Uterus (tissue), 4 donors: ENCODE results near the gene RALGPS1. TPM values are rescaled to one million over a fixed set of nuclear protein-coding genes. Genes with fewer than 3 reads are reported as not detected.
A peak's percentile ranks its signal among the peaks of the same experiment; 100 is the strongest.

Experiments used
- DNase-seq, 2 donors: peaks; one replicate each; pipeline ENCODE4 v3.0.0-alpha.2; 2019 to 2020
- H3K27ac ChIP-seq, 2 donors: fragments of 200-600 bp; sonication (generic); 1 replicate in 1 of 2; 2 replicates in 1 of 2; pipeline ENCODE4 v1.5.1; 2016 to 2018
- H3K27me3 ChIP-seq, 2 donors: fragments of 200-600 bp; sonication (generic); one replicate each; pipeline ENCODE4 v1.5.1; 2018 to 2019; ENCODE audit warnings: control low read depth in 1 of 2
- H3K36me3 ChIP-seq, 2 donors: fragments of 200-600 bp; sonication (generic); one replicate each; pipeline ENCODE4 v1.5.1; 2019; ENCODE audit warnings: control low read depth in 1 of 2
- H3K4me1 ChIP-seq, 2 donors: fragments of 200-600 bp; sonication (generic); one replicate each; pipeline ENCODE4 v1.5.1; 2018 to 2019; ENCODE audit warnings: control low read depth in 1 of 2
- H3K4me3 ChIP-seq, 2 donors: fragments of 200-600 bp; sonication (generic); 1 replicate in 1 of 2; 2 replicates in 1 of 2; pipeline ENCODE4 v1.5.1; 2018 to 2019; ENCODE audit warnings: mild to moderate bottlenecking in 1 of 2
- H3K9me3 ChIP-seq, 2 donors: fragments of 200-600 bp; sonication (generic); one replicate each; pipeline ENCODE4 v1.5.1; 2019; ENCODE audit warnings: control low read depth in 1 of 2
- POLR2A ChIP-seq, 2 donors: fragments of 450-650 bp; IDR thresholded peaks; one replicate each; pipeline ENCODE4 v1.6.1; 2016; ENCODE audit warnings: antibody characterized with exemption in 2 of 2, mild to moderate bottlenecking in 1 of 2, moderate library complexity in 1 of 2
- intact Hi-C: fragments of 100-400 bp; cut with DNase I; formaldehyde crosslinking; loops from one replicate; pipeline ENCODE4 v1.15.1; 2023; ENCODE audit warnings: low total_unique reads
- total RNA-seq, 4 donors: library from RNA; depleted of rRNA in 3 of 4; stranded (reverse); fragments of >200 nt in 3 of 4; gene quantifications; one replicate each; pipeline versions ENCODE4 v1.1.0 to v1.2.4, GENCODE V29; 2014 to 2023
- TF ChIP-seq, protein P1 (sequence below), 4 experiments: fragments of 200-600 bp in 2 of 4; fragments of 450-650 bp in 2 of 4; sonication (generic) in 2 of 4; IDR thresholded peaks; one replicate each; pipeline ENCODE4 v1.5.1; 2016 to 2019; ENCODE audit warnings: antibody characterized with exemption in 4 of 4, mild to moderate bottlenecking in 2 of 4, moderate library complexity in 1 of 4
- donor health status: DM: yes; HTN: yes; CAD: no.

RALGPS1 gene
- total RNA-seq, 4 donors from 2014 or later, result 8.5 to 16.7 (median 14.5) TPM

DNA sequence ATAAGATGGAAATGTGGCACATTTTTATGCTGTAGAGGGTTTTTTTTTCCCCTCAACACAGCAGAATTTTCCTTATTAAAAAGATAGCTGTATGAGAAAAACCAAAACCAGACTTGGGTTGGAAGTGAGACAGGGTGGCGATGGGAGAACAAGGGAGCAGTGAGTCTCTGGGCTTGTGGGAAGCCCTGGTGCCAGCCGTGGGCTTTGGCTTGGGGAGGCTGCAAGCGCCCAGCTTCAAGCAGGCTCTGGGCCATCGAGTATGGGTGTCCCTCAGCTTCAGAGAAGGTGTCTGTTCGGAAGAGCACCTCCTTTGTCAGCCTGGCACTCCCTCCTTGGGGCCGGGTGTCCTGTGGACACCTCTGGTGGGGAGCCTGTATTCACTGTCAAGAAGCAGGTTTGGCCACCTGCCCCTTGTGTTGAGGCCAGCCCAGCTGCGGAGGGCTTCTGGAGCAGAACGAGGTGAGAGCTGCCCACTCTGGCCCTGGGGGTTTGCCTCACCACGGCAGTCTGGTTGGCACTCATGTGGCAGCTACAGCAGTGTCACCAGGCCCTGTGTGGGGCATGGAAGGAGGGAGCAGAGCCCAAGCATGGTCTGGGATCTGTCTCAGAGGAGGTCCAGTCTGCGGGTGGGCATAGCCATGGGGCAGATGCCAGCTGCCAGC, 245.5 kb downstream of the RALGPS1 start:
- intact Hi-C loops, result no loop called here
- Histone ChIP-seq H3K4me1 (no peaks in the 10 kb centered on the region), H3K27me3 (no peaks in the 10 kb centered on the region), H3K36me3 (no peaks in the 10 kb centered on the region), H3K27ac (peak overlapping the region; percentile 29 to 53), H3K4me3 (no peak overlapping the region), H3K9me3 (no peaks in the 10 kb centered on the region)
- DNase-seq, result peak in 1 of 2 donors; percentile 20
- TF ChIP-seq, protein P1, sequence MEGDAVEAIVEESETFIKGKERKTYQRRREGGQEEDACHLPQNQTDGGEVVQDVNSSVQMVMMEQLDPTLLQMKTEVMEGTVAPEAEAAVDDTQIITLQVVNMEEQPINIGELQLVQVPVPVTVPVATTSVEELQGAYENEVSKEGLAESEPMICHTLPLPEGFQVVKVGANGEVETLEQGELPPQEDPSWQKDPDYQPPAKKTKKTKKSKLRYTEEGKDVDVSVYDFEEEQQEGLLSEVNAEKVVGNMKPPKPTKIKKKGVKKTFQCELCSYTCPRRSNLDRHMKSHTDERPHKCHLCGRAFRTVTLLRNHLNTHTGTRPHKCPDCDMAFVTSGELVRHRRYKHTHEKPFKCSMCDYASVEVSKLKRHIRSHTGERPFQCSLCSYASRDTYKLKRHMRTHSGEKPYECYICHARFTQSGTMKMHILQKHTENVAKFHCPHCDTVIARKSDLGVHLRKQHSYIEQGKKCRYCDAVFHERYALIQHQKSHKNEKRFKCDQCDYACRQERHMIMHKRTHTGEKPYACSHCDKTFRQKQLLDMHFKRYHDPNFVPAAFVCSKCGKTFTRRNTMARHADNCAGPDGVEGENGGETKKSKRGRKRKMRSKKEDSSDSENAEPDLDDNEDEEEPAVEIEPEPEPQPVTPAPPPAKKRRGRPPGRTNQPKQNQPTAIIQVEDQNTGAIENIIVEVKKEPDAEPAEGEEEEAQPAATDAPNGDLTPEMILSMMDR (IDR thresholded peaks at IDR 0.05), result no peak
- TF ChIP-seq POLR2A (IDR thresholded peaks at IDR 0.05), result no peak

DNA sequence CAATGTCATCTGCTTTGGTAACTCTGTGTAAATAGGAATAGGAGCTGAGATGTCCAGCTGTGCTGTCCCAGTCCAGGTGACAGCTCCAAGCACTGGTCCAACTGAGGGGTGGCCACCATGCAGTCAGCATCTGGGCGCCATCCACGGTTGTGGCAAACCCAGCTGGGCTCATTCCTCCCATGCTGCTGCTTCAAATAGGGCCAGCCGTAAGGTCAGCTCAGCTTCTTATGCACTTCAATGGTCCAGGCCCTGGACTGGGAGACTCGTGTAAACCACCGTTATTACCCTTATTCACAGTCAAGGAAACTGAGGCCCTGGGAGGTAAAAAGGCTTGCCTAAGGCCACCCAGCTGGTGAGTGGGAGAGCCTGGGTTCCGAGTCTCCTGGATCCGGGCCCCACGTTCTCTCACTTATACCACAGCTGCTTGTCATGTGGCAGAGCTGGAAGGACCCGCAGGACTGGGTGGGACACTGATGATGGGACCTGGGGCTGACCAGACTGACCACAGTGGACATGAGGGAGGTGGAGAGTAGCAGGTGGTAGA, 246.6 kb downstream of the RALGPS1 start:
- peak in 1 of 2 donors; percentile 13 for DNase-seq
- Histone ChIP-seq H3K4me1 (no peaks in the 10 kb centered on the region), H3K9me3 (no peaks in the 10 kb centered on the region)

DNA sequence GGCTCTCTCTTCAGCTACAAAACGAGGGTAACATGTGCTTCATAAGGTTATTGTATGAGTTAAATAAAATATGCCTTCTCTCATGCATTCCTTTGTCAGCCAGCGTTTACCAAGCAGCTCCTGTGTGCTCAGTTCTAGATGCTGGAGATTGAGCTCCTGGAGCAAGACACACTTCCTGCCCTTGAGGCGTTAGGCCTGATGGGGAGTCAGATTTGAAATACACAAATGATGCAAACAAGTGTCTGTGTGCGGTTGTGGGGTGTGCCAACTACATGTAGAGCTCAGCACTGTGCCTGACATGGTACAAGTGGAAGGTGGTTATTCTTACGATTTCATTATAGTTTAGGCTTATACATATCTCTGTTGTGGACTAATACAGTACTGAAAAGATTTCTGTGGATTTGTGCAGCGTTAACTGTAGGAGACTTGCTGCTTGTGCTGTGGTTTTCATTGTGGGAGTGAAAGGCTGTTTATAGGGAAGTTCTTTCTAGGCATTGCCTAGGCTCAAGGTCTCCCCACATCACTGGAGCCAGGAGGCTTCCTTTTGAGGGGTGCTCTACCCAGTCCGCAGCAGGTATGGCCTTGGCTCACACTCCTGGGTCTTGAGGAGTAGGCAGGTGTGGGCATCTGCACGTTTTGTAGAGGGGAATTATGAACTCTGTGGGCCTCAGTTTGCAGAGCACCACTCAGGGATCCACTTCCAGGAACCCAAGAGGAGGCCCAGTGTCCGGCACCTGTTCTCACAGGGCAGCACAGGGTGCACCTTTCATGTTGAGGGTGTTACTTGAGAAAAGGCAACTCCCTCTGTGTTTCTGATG, 247.7 kb downstream of the RALGPS1 start:
- TF ChIP-seq, protein P1 (IDR thresholded peaks at IDR 0.05), result no peak
- no peak for TF ChIP-seq POLR2A (IDR thresholded peaks at IDR 0.05)
- H3K9me3 ChIP-seq, result no peaks in the 10 kb centered on the region
- no peaks in the 10 kb centered on the region for H3K27me3 ChIP-seq
- intact Hi-C loops, result no loop called here
- no peaks in the 10 kb centered on the region for H3K36me3 ChIP-seq
- peak in 1 of 2 donors; percentile 12 for DNase-seq
- no peak overlapping the region for H3K4me3 ChIP-seq
- no peak overlapping the region for H3K27ac ChIP-seq
- no peaks in the 10 kb centered on the region for H3K4me1 ChIP-seq

More for the DNA sequence above, 246.6 kb downstream of the RALGPS1 start:
- TF ChIP-seq POLR2A (IDR thresholded peaks at IDR 0.05), result no peak
- TF ChIP-seq, protein P1 (IDR thresholded peaks at IDR 0.05), result no peak
- no peaks in the 10 kb centered on the region for H3K36me3 ChIP-seq
- H3K4me3 ChIP-seq, result no peak overlapping the region
- no peak overlapping the region for H3K27ac ChIP-seq
- intact Hi-C loops, result no loop called here
- H3K27me3 ChIP-seq, result no peaks in the 10 kb centered on the region

- Histone ChIP-seq H3K4me1 (no peaks in the 10 kb centered on the region), H3K27me3 (no peaks in the 10 kb centered on the region), H3K36me3 (no peaks in the 10 kb centered on the region), H3K27ac (peak overlapping the region in 1 of 2 donors; percentile 1), H3K9me3 (no peaks in the 10 kb centered on the region), H3K4me3 (no peak overlapping the region)
- peak in 1 of 2 donors; percentile 3 for DNase-seq
- TF ChIP-seq, protein P1 (IDR thresholded peaks at IDR 0.05), result no peak
- no peak for TF ChIP-seq POLR2A (IDR thresholded peaks at IDR 0.05)
- intact Hi-C loops, result no loop called here
These were observed 248.3 kb downstream of the RALGPS1 start for GRCh38 chr9:127162864-127163365.
